GM12878 (cell line): Measurements from ENCODE around the gene MLF1. TPM values are rescaled to one million over a fixed set of nuclear protein-coding genes. Genes with fewer than 3 reads are reported as not detected.

Source experiments
- BRCA1 ChIP-seq: IDR thresholded peaks from 2 replicates; pipeline ENCODE4 v1.6.1; 2011; ENCODE audit warnings: low read depth, low read length, improper control_type of control experiment
- CBX5 ChIP-seq: sonication (generic); IDR thresholded peaks from 2 replicates; pipeline ENCODE4 v1.6.1; 2016; ENCODE audit warnings: low read depth, moderate library complexity, mild to moderate bottlenecking, inconsistent platforms
- CEBPB ChIP-seq, 2 experiments: fragments of 150-350 bp in 1 of 2; IDR thresholded peaks; 2 replicates each; pipeline ENCODE4 v1.6.1; 2012 to 2014; ENCODE audit warnings: low read depth in 2 of 2, low read length in 2 of 2, borderline replicate concordance in 1 of 2, inconsistent platforms in 1 of 2
- CHD2 ChIP-seq: IDR thresholded peaks from 2 replicates; pipeline ENCODE4 v1.6.1; 2011; ENCODE audit warnings: low read depth, low read length, improper control_type of control experiment, borderline replicate concordance
- CTCF ChIP-seq, 3 experiments: IDR thresholded peaks in 2 of 3; conservative IDR thresholded peaks in 1 of 3; 2 replicates each; pipeline ENCODE4 v1.5.1; 2011; ENCODE audit warnings: low read depth in 3 of 3, low read length in 3 of 3, mild to moderate bottlenecking in 3 of 3, control low read depth in 2 of 3, moderate library complexity in 2 of 3, inconsistent platforms in 1 of 3, mixed read lengths in 1 of 3; ENCODE audit not compliant: control insufficient read depth in 2 of 3, insufficient read depth in 1 of 3; ENCODE audit errors: extremely low read depth in 1 of 3
- FOXM1 ChIP-seq: IDR thresholded peaks from 2 replicates; pipeline ENCODE4 v1.6.1; 2012; ENCODE audit warnings: low read depth, mild to moderate bottlenecking, inconsistent platforms, low read length, moderate library complexity
- NR2C1 ChIP-seq: fragments of 450-650 bp; IDR thresholded peaks from 2 replicates; pipeline ENCODE4 v1.6.1; 2017; ENCODE audit warnings: antibody characterized with exemption, mild to moderate bottlenecking, moderate library complexity
- NR2C2 ChIP-seq: IDR thresholded peaks from 2 replicates; pipeline ENCODE4 v1.6.1; 2011; ENCODE audit warnings: borderline replicate concordance, low read depth; ENCODE audit not compliant: control insufficient read depth, insufficient read length
- PAX8 ChIP-seq: fragments of 450-650 bp; IDR thresholded peaks from 2 replicates; pipeline ENCODE4 v1.6.1; 2017; ENCODE audit warnings: mild to moderate bottlenecking, moderate library complexity
- POLR2AphosphoS5 ChIP-seq: IDR thresholded peaks from 2 replicates; pipeline ENCODE4 v1.6.1; 2011; ENCODE audit warnings: mild to moderate bottlenecking, low read length, inconsistent platforms
- RAD21 ChIP-seq: IDR thresholded peaks from 2 replicates; pipeline ENCODE4 v1.6.1; 2011; ENCODE audit warnings: mild to moderate bottlenecking, low read depth, low read length, moderate library complexity; ENCODE audit not compliant: insufficient read depth
- SIN3A ChIP-seq: IDR thresholded peaks from 2 replicates; pipeline ENCODE4 v1.6.1; 2012; ENCODE audit warnings: low read depth, low read length, improper control_type of control experiment
- SUZ12 ChIP-seq: fragments of 200-600 bp; sonication (generic); IDR thresholded peaks from one replicate; pipeline ENCODE4 v1.6.1; 2018; ENCODE audit warnings: antibody characterized with exemption, mild to moderate bottlenecking; ENCODE audit not compliant: unreplicated experiment
- YY1 ChIP-seq: IDR thresholded peaks from 2 replicates; pipeline ENCODE4 v1.6.1; 2011; ENCODE audit warnings: low read depth, mild to moderate bottlenecking, low read length
- ZNF622 ChIP-seq: fragments of 450-650 bp; IDR thresholded peaks from 2 replicates; pipeline ENCODE4 v1.6.1; 2017; ENCODE audit warnings: mild to moderate bottlenecking, inconsistent platforms
- ZNF687 ChIP-seq: fragments of 450-650 bp; IDR thresholded peaks from 2 replicates; pipeline ENCODE4 v1.6.1; 2017; ENCODE audit warnings: mild to moderate bottlenecking, moderate library complexity
- ZZZ3 ChIP-seq: IDR thresholded peaks from 2 replicates; pipeline ENCODE4 v1.6.1; 2011; ENCODE audit warnings: low read depth; ENCODE audit not compliant: control insufficient read depth, insufficient read length
- polyA plus RNA-seq, 11 experiments: library from polyadenylated mRNA; depleted of rRNA in 4 of 11; unstranded in 6 of 11; stranded (reverse) in 5 of 11; fragments of >200 nt; fragmentation: Nextera tagmentation in 4 of 11; fragmentation: Illumina TruSeq in 1 of 11; extraction: Ambion mirVana in 4 of 11; extraction: Trizol in 1 of 11; gene quantifications; 1 replicate in 1 of 11; 2 replicates in 10 of 11; pipeline versions ENCODE4 v1.2.1 to v1.2.3, GENCODE V29; 2011 to 2016; ENCODE audit warnings: inconsistent platforms in 2 of 11, missing spikeins in 2 of 11, low read depth in 1 of 11
- total RNA-seq, 4 experiments: library from RNA; depleted of rRNA in 3 of 4; stranded (reverse); fragments of >200 nt in 3 of 4; fragmentation: Illumina TruSeq in 1 of 4; extraction: Trizol in 1 of 4; gene quantifications; 2 replicates each; pipeline versions ENCODE4 v1.2.1 to v1.2.3, GENCODE V29; 2013 to 2021
- TF ChIP-seq, protein P1 (sequence below): fragments of 450-650 bp; IDR thresholded peaks from 2 replicates; pipeline ENCODE4 v1.6.1; 2016; ENCODE audit warnings: mild to moderate bottlenecking, moderate library complexity, borderline replicate concordance

MLF1 gene
- total and polyA plus RNA-seq, 10 of the 15 experiments (the other 5 are each of a cell fraction or from before 2014, with no cell fraction given): 0.19 to 0.69 (median 0.40) TPM; not detected in 2

DNA sequence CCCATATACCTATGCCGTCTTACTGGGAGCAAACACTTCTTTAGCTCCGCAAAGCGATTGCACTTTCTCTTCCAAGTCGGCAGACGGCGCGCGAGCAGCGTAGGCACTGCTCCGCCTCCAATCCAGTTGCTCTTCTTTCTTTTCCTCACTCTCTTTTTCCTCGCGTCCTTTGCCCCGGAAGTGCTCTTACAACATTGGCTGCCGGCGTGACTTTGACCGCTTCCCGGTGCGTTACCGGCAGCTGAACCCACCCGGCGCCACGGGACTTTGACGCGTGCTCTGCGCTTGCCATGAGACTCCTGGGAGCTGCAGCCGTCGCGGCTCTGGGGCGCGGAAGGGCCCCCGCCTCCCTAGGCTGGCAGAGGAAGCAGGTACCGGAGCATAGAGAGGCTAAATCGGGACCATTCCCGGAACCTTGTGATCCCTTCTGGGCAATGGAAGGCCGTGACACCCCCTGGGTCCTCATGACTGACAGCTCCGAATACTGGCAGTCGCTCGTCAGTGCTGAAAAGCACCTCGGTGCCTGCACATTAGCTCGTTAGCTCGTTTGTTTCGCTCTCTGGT is 73.4 kb downstream of the MLF1 start, which contains the start of gene GFM1 (continued):
- TF ChIP-seq ZZZ3: no peak
- TF ChIP-seq CHD2: peak; percentile 72; the same call in 1 of the 2 replicates
- TF ChIP-seq POLR2AphosphoS5: peak; percentile 87
- peak; percentile 96 to 99 (median 98); a peak in 5 of 6 replicates for TF ChIP-seq CTCF (IDR thresholded peaks at IDR 0.05 in 2 of 3, conservative IDR thresholded peaks at IDR 0.05 in 1 of 3; ENCODE audit: control insufficient read depth in 2 of 3, extremely low read depth in 1 of 3, insufficient read depth in 1 of 3, low read depth in 3 of 3, low read length in 3 of 3)
- TF ChIP-seq CBX5: no peak
- TF ChIP-seq RAD21: no peak
- no peak for TF ChIP-seq CEBPB (IDR thresholded peaks at IDR 0.05; ENCODE audit: borderline replicate concordance in 1 of 2, low read depth in 2 of 2, low read length in 2 of 2)
- TF ChIP-seq NR2C2: peak; percentile 88
- TF ChIP-seq BRCA1: no peak
- peak; percentile 94 for TF ChIP-seq SIN3A
- no peak for TF ChIP-seq SUZ12
- no peak for TF ChIP-seq ZNF622
- TF ChIP-seq YY1: peak; percentile 83
- TF ChIP-seq FOXM1: no peak
- TF ChIP-seq, protein P1, sequence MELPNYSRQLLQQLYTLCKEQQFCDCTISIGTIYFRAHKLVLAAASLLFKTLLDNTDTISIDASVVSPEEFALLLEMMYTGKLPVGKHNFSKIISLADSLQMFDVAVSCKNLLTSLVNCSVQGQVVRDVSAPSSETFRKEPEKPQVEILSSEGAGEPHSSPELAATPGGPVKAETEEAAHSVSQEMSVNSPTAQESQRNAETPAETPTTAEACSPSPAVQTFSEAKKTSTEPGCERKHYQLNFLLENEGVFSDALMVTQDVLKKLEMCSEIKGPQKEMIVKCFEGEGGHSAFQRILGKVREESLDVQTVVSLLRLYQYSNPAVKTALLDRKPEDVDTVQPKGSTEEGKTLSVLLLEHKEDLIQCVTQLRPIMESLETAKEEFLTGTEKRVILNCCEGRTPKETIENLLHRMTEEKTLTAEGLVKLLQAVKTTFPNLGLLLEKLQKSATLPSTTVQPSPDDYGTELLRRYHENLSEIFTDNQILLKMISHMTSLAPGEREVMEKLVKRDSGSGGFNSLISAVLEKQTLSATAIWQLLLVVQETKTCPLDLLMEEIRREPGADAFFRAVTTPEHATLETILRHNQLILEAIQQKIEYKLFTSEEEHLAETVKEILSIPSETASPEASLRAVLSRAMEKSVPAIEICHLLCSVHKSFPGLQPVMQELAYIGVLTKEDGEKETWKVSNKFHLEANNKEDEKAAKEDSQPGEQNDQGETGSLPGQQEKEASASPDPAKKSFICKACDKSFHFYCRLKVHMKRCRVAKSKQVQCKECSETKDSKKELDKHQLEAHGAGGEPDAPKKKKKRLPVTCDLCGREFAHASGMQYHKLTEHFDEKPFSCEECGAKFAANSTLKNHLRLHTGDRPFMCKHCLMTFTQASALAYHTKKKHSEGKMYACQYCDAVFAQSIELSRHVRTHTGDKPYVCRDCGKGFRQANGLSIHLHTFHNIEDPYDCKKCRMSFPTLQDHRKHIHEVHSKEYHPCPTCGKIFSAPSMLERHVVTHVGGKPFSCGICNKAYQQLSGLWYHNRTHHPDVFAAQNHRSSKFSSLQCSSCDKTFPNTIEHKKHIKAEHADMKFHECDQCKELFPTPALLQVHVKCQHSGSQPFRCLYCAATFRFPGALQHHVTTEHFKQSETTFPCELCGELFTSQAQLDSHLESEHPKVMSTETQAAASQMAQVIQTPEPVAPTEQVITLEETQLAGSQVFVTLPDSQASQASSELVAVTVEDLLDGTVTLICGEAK: peak; percentile 97
- TF ChIP-seq ZNF687: 0 out of 2 replicates have a peak, but pooled peaks have one; percentile 39
- TF ChIP-seq NR2C1: peak; percentile 100
- no peak for TF ChIP-seq PAX8
